GM12878 (cell line): ENCODE data around the gene TMEM87A. TPM values are rescaled to one million over a fixed set of nuclear protein-coding genes. Genes with fewer than 3 reads are reported as not detected.

Source experiments
- ATAC-seq: fragments of 200-7000 bp; cut with Tn5 transposase; 3 replicates; pipeline ENCODE4 v1.9.1; 2020; ENCODE audit warnings: mild to moderate bottlenecking, moderate library complexity
- BruUV-seq: library from RNA; stranded (reverse); fragments of 400-500 nt; replicated peaks from 2 replicates; lab custom pipeline; 2021; lab: Mats Ljungman, UMichigan
- CTCF ChIA-PET: fragments of 300-600 bp; sonication (Branson Sonifier 250); formaldehyde crosslinking; extraction: SDS; loops from one replicate; lab custom pipeline; 2021; ENCODE audit warnings: inconsistent platforms; lab: Yijun Ruan, JAX
- POLR2A ChIA-PET: fragments of 350-600 bp; formaldehyde crosslinking; extraction: SDS; loops from one replicate; lab custom pipeline; 2021; ENCODE audit warnings: inconsistent platforms; lab: Charles Lee
- RAD21 ChIA-PET: fragments of 300-600 bp; sonication (Branson Sonifier 250); formaldehyde crosslinking; loops from one replicate; lab custom pipeline; 2023; ENCODE audit warnings: antibody characterized with exemption; ENCODE audit not compliant: unreplicated experiment; lab: Charles Lee
- SMC1A ChIA-PET: fragments of 300-600 bp; sonication (Branson Sonifier 250); formaldehyde crosslinking; loops from one replicate; lab custom pipeline; 2023; ENCODE audit not compliant: unreplicated experiment, uncharacterized antibody; lab: Charles Lee
- DNase-seq: peaks from one replicate; pipeline ENCODE4 v3.0.0-alpha.2; 2011; ENCODE audit warnings: low read depth, low spot score
- FAIRE-seq: peaks from 3 replicates; lab custom pipeline; 2011; peaks lifted over from hg19 to GRCh38; lab: Jason Lieb, UNC
- H2AFZ ChIP-seq: 2 replicates; pipeline ENCODE4 v1.6.0; 2011; ENCODE audit warnings: low read depth, low read length, control low read depth; ENCODE audit not compliant: control insufficient read depth
- H3K27ac ChIP-seq: 2 replicates; pipeline ENCODE4 v1.5.1; 2011; ENCODE audit warnings: control low read depth; ENCODE audit not compliant: control insufficient read depth, insufficient read depth
- H3K27me3 ChIP-seq, 2 experiments: replicated peaks in 1 of 2; 2 replicates each; pipeline versions ENCODE4 v1.6.0 to v1.6.1; 2011; ENCODE audit warnings: low read length in 1 of 2; ENCODE audit not compliant: control insufficient read depth in 2 of 2, insufficient read depth in 2 of 2
- H3K36me3 ChIP-seq, 2 experiments: 2 replicates each; pipeline ENCODE4 v1.5.1; 2011; ENCODE audit warnings: low read length in 1 of 2; ENCODE audit not compliant: control insufficient read depth in 2 of 2, insufficient read depth in 2 of 2
- H3K4me1 ChIP-seq: 2 replicates; pipeline ENCODE4 v1.6.1; 2011; ENCODE audit warnings: mild to moderate bottlenecking, low read length, moderate library complexity, mixed read lengths; ENCODE audit not compliant: control insufficient read depth, insufficient read depth
- H3K4me2 ChIP-seq: 2 replicates; pipeline ENCODE4 v1.6.0; 2011; ENCODE audit warnings: control low read depth; ENCODE audit not compliant: control insufficient read depth, insufficient read depth
- H3K4me3 ChIP-seq: fragments of 200-600 bp; sonication (generic); 2 replicates; pipeline ENCODE4 v1.5.1; 2016
- H3K79me2 ChIP-seq: 2 replicates; pipeline ENCODE4 v1.6.0; 2011; ENCODE audit warnings: low read length; ENCODE audit not compliant: control insufficient read depth, insufficient read depth
- H3K9ac ChIP-seq: 2 replicates; pipeline ENCODE4 v1.8.0; 2011; ENCODE audit warnings: low read length, control low read depth, mixed read lengths; ENCODE audit not compliant: control insufficient read depth, insufficient read depth
- H3K9me3 ChIP-seq: replicated peaks from 3 replicates; pipeline ENCODE4 v1.5.1; 2011; ENCODE audit warnings: mild to moderate bottlenecking, low read length; ENCODE audit not compliant: control insufficient read depth, insufficient read depth
- H4K20me1 ChIP-seq: 2 replicates; pipeline ENCODE4 v1.6.0; 2011; ENCODE audit not compliant: control insufficient read depth, insufficient read depth
- BCL11A ChIP-seq: IDR thresholded peaks from 2 replicates; pipeline ENCODE4 v1.6.1; 2011; ENCODE audit warnings: low read depth, low read length
- CHD1 ChIP-seq: IDR thresholded peaks from 2 replicates; pipeline ENCODE4 v1.6.1; 2012; ENCODE audit warnings: low read depth, low read length, improper control_type of control experiment
- LARP7 ChIP-seq: fragments of 450-650 bp; IDR thresholded peaks from 2 replicates; pipeline ENCODE4 v1.6.1; 2017; ENCODE audit warnings: mild to moderate bottlenecking
- MLLT1 ChIP-seq: fragments of 450-650 bp; IDR thresholded peaks from 2 replicates; pipeline ENCODE4 v1.6.1; 2016; ENCODE audit warnings: mild to moderate bottlenecking
- PAX8 ChIP-seq: fragments of 450-650 bp; IDR thresholded peaks from 2 replicates; pipeline ENCODE4 v1.6.1; 2017; ENCODE audit warnings: mild to moderate bottlenecking, moderate library complexity
- POU2F2 ChIP-seq: IDR thresholded peaks from 3 replicates; pipeline ENCODE4 v1.6.1; 2011; ENCODE audit warnings: low read depth, mild to moderate bottlenecking, low read length, borderline replicate concordance
- RB1 ChIP-seq: fragments of 450-650 bp; formaldehyde crosslinking; IDR thresholded peaks from 2 replicates; pipeline ENCODE4 v1.6.1; 2017; ENCODE audit warnings: mild to moderate bottlenecking, borderline replicate concordance
- RELB ChIP-seq: fragments of 450-650 bp; IDR thresholded peaks from 2 replicates; pipeline ENCODE4 v1.6.1; 2017; ENCODE audit warnings: low read depth, mild to moderate bottlenecking, moderate library complexity
- SKIL ChIP-seq: fragments of 450-650 bp; IDR thresholded peaks from 2 replicates; pipeline ENCODE4 v1.6.1; 2017; ENCODE audit warnings: mild to moderate bottlenecking, low read depth, inconsistent platforms; ENCODE audit not compliant: poor library complexity, severe bottlenecking
- SREBF1 ChIP-seq: IDR thresholded peaks from 2 replicates; pipeline ENCODE4 v1.6.1; 2012; ENCODE audit warnings: mild to moderate bottlenecking, low read length
- SRF ChIP-seq, 2 experiments: IDR thresholded peaks; 2 replicates each; pipeline ENCODE4 v1.6.1; 2011; ENCODE audit warnings: low read depth in 2 of 2, low read length in 2 of 2, mild to moderate bottlenecking in 1 of 2, moderate library complexity in 1 of 2
- USF2 ChIP-seq: IDR thresholded peaks from 2 replicates; pipeline ENCODE4 v1.6.1; 2011; ENCODE audit warnings: low read depth, low read length, improper control_type of control experiment, borderline replicate concordance
- ZNF274 ChIP-seq: IDR thresholded peaks from one replicate; pipeline ENCODE4 v1.8.0; 2011; ENCODE audit not compliant: insufficient read length, insufficient read depth
- WGBS: methylation state at CpG from one replicate; pipeline ENCODE4 v1.1.6; 2016; ENCODE audit warnings: low lambda C conversion rate; ENCODE audit not compliant: insufficient replicate concordance, insufficient coverage; ENCODE audit errors: missing lambda C conversion rate; 5-methylcytosine and 5-hydroxymethylcytosine counted together
- in situ Hi-C: fragments of 300-500 bp; cut with MboI; formaldehyde crosslinking; loops from 9 replicates; pipeline ENCODE4 v1.14.3; 2018; ENCODE audit warnings: mixed read lengths
- intact Hi-C: fragments of 100-400 bp; cut with micrococcal nuclease; formaldehyde crosslinking; loops from one replicate; pipeline ENCODE4 v1.14.2; 2022; ENCODE audit not compliant: unreplicated experiment
- polyA plus RNA-seq, 11 experiments: library from polyadenylated mRNA; depleted of rRNA in 4 of 11; unstranded in 6 of 11; stranded (reverse) in 5 of 11; fragments of >200 nt; fragmentation: Nextera tagmentation in 4 of 11; fragmentation: Illumina TruSeq in 1 of 11; extraction: Ambion mirVana in 4 of 11; extraction: Trizol in 1 of 11; gene quantifications; 1 replicate in 1 of 11; 2 replicates in 10 of 11; pipeline versions ENCODE4 v1.2.1 to v1.2.3, GENCODE V29; 2011 to 2016; ENCODE audit warnings: inconsistent platforms in 2 of 11, missing spikeins in 2 of 11, low read depth in 1 of 11
- total RNA-seq, 4 experiments: library from RNA; depleted of rRNA in 3 of 4; stranded (reverse); fragments of >200 nt in 3 of 4; fragmentation: Illumina TruSeq in 1 of 4; extraction: Trizol in 1 of 4; gene quantifications; 2 replicates each; pipeline versions ENCODE4 v1.2.1 to v1.2.3, GENCODE V29; 2013 to 2021

TMEM87A gene
- total and polyA plus RNA-seq, 10 of the 15 experiments (the other 5 are each of a cell fraction or from before 2014, with no cell fraction given) = 18.2 to 53.2 (median 33.4) TPM

GRCh38 chr15:42253300-42253699 lies 19.9 kb downstream of the TMEM87A start:
- Histone ChIP-seq H3K27ac (no peak overlapping the region), H3K9ac (no peak overlapping the region), H3K4me2 (no peak overlapping the region), H3K79me2 (no peaks in the 10 kb centered on the region), H2AFZ (no peak overlapping the region), H3K9me3 (peaks cover 4% of the 10 kb centered on the region; the same call in 2 of the 3 replicates), H3K4me1 (no peaks in the 10 kb centered on the region), H3K36me3 (peaks cover 5 to 18% of the 10 kb centered on the region in 2 experiments; a peak in 2 of 4 replicates), H3K4me3 (no peak overlapping the region), H4K20me1 (no peaks in the 10 kb centered on the region), H3K27me3 (no peaks in the 10 kb centered on the region)
- intact Hi-C loops = no loop called here
- SMC1A ChIA-PET = interaction anchor here (0.7 kb wide), 1 partner anchor 17 kb away, joined by 3 read pairs; no protein-coding TSS in a partner anchor
- FAIRE-seq (no peak), DNase-seq (no peak), ATAC-seq (no peak)
- no TSS peak for BruUV-seq
- CTCF ChIA-PET = interaction anchor here (1.0 to 1.1 kb wide), 2 partner anchors 13 to 133 kb away, joined by 3 read pairs; no protein-coding TSS in a partner anchor
- RAD21 ChIA-PET = no interaction called here
- 100% methylated on average over 2 of the region's 2 CpGs for WGBS
- POLR2A ChIA-PET = no interaction called here
- in situ Hi-C loops = loop anchor here (25.0 kb wide), 1 partner anchor 1534 kb away; the partner anchor contains the start of genes ELL3 and SERF2
- TF ChIP-seq BCL11A = no peak
- no peak for TF ChIP-seq CHD1
- TF ChIP-seq SRF (IDR thresholded peaks at IDR 0.05; ENCODE audit: low read depth in 2 of 2, low read length in 2 of 2) = no peak
- TF ChIP-seq ZNF274 = no peak
- TF ChIP-seq RELB = no peak
- no peak for TF ChIP-seq LARP7
- no peak for TF ChIP-seq MLLT1
- no peak for TF ChIP-seq SKIL
- TF ChIP-seq SREBF1 = no peak
- no peak for TF ChIP-seq PAX8
- no peak for TF ChIP-seq POU2F2
- no peak for TF ChIP-seq USF2
- TF ChIP-seq RB1 = no peak
